HepG2 (cell line): ENCODE results near the gene YAP1. TPM values are rescaled to one million over a fixed set of nuclear protein-coding genes. Genes with fewer than 3 reads are reported as not detected.

ENCODE experiments used
- AFF4 ChIP-seq: sonication (generic); formaldehyde crosslinking; IDR thresholded peaks from 2 replicates; pipeline ENCODE4 v1.4.0; 2020; ENCODE audit warnings: missing genetic modification reagents
- GZF1 ChIP-seq: sonication (generic); formaldehyde crosslinking; IDR thresholded peaks from 2 replicates; pipeline ENCODE4 v1.5.1; 2020; ENCODE audit warnings: mild to moderate bottlenecking, missing genetic modification reagents
- HMGXB4 ChIP-seq, 2 experiments: sonication (generic) in 1 of 2; formaldehyde crosslinking in 1 of 2; IDR thresholded peaks; 2 replicates each; pipeline versions ENCODE4 v1.4.0 to v1.6.1; 2018 to 2020; ENCODE audit warnings: missing genetic modification reagents in 2 of 2, borderline replicate concordance in 1 of 2, low read depth in 1 of 2, mild to moderate bottlenecking in 1 of 2, missing biosample characterization in 1 of 2
- IKZF4 ChIP-seq: sonication (generic); formaldehyde crosslinking; IDR thresholded peaks from 2 replicates; pipeline ENCODE4 v1.5.1; 2020; ENCODE audit warnings: borderline replicate concordance, mild to moderate bottlenecking, low read depth, missing genetic modification reagents; ENCODE audit errors: not compliant biosample characterization
- LCORL ChIP-seq, 2 experiments: fragments of 450-650 bp in 1 of 2; sonication (generic) in 1 of 2; formaldehyde crosslinking in 1 of 2; IDR thresholded peaks; 2 replicates each; pipeline versions ENCODE4 v1.5.0 to v1.6.1; 2017 to 2020; ENCODE audit warnings: antibody characterized with exemption in 1 of 2, missing genetic modification reagents in 1 of 2
- MNT ChIP-seq: fragments of 450-650 bp; IDR thresholded peaks from 2 replicates; pipeline ENCODE4 v1.6.1; 2016
- SAP130 ChIP-seq: IDR thresholded peaks from 2 replicates; pipeline ENCODE4 v1.6.1; 2016; ENCODE audit warnings: low read depth
- SMAD9 ChIP-seq: sonication (generic); formaldehyde crosslinking; IDR thresholded peaks from 2 replicates; pipeline ENCODE4 v1.5.1; 2020; ENCODE audit warnings: mild to moderate bottlenecking, missing genetic modification reagents
- SNAPC4 ChIP-seq: sonication (generic); formaldehyde crosslinking; IDR thresholded peaks from 2 replicates; pipeline ENCODE4 v1.4.0; 2020; ENCODE audit warnings: mild to moderate bottlenecking, missing genetic modification reagents
- ZNF574 ChIP-seq: sonication (generic); formaldehyde crosslinking; IDR thresholded peaks from 2 replicates; pipeline ENCODE4 v1.4.0; 2020; ENCODE audit warnings: missing genetic modification reagents
- polyA plus RNA-seq, 8 experiments: library from polyadenylated mRNA; depleted of rRNA in 3 of 8; stranded (reverse) in 7 of 8; unstranded in 1 of 8; fragments of >200 nt; fragmentation: Illumina TruSeq in 4 of 8; extraction: Trizol in 4 of 8; gene quantifications; 2 replicates each; pipeline versions ENCODE4 v1.2.1 to v1.2.3, GENCODE V29; 2011 to 2016; ENCODE audit warnings: low read depth in 4 of 8, missing spikeins in 1 of 8, mixed read lengths in 1 of 8; ENCODE audit not compliant: insufficient read depth in 1 of 8
- total RNA-seq, 5 experiments: library from RNA; depleted of rRNA; stranded (reverse); fragments of >200 nt; fragmentation: Illumina TruSeq; extraction: Trizol; gene quantifications; 2 replicates each; pipeline ENCODE4 v1.2.3, GENCODE V29; 2016; ENCODE audit warnings: low read depth in 1 of 5

The YAP1 gene
- total and polyA plus RNA-seq, 2 of the 13 experiments (the other 11 are each of a cell fraction or from before 2014, with no cell fraction given) = 59.5 to 91.0 TPM

- TF ChIP-seq SNAPC4 (no peak), IKZF4 (CRISPR knock-in tag) (no peak), GZF1 (CRISPR knock-in tag) (no peak), SMAD9 (CRISPR knock-in tag) (no peak), SAP130 (CRISPR knock-in tag) (peak; percentile 56; the same call in 1 of the 2 replicates), HMGXB4 (CRISPR knock-in tag; IDR thresholded peaks at IDR 0.05; ENCODE audit: borderline replicate concordance in 1 of 2, low read depth in 1 of 2) (peak in 1 of 2 experiments; percentile 27; a peak in 1 of 4 replicates), AFF4 (CRISPR knock-in tag) (no peak), MNT (0 out of 2 replicates have a peak, but pooled peaks have one; percentile 5), ZNF574 (peak; percentile 15; the same call in 1 of the 2 replicates), LCORL (IDR thresholded peaks at IDR 0.05) (no peak), LCORL (CRISPR knock-in tag; IDR thresholded peaks at IDR 0.05) (0 out of 2 replicates have a peak, but pooled peaks have one; percentile 38)
These were observed 158.1 kb downstream of the YAP1 start (continued) for GRCh38 chr11:102268083-102268984.
